ENCODE results near the gene PDS5B. TPM values are rescaled to one million over a fixed set of nuclear protein-coding genes. Genes with fewer than 3 reads are reported as not detected.

The PDS5B gene
- total RNA-seq, 2 donors from 2014 or later, result 14.7 to 16.2 TPM

- H3K9me3 ChIP-seq, result no peaks in the 10 kb centered on the region
- no peak overlapping the region for H3K4me3 ChIP-seq
- no peaks in the 10 kb centered on the region for H3K27me3 ChIP-seq
- no peak overlapping the region for H3K27ac ChIP-seq
- TF ChIP-seq CTCF (IDR thresholded peaks at IDR 0.05), result no peak
- H3K4me1 ChIP-seq, result no peaks in the 10 kb centered on the region
- DNase-seq (ENCODE audit: low spot score), result no peak
- no peaks in the 10 kb centered on the region for H3K36me3 ChIP-seq
These were observed 204.5 kb downstream of the PDS5B start for GRCh38 chr13:32790731-32791130.

- Histone ChIP-seq H3K36me3 (no peaks in the 10 kb centered on the region), H3K9me3 (no peaks in the 10 kb centered on the region), H3K4me3 (no peak overlapping the region), H3K27ac (no peak overlapping the region), H3K4me1 (no peaks in the 10 kb centered on the region), H3K27me3 (no peaks in the 10 kb centered on the region)
- no peak for TF ChIP-seq CTCF (IDR thresholded peaks at IDR 0.05)
- no peak for DNase-seq (ENCODE audit: low spot score)
These were observed 205.4 kb downstream of the PDS5B start for GRCh38 chr13:32791545-32792172.

- no peaks in the 10 kb centered on the region for H3K36me3 ChIP-seq
- H3K27me3 ChIP-seq, result no peaks in the 10 kb centered on the region
- no peaks in the 10 kb centered on the region for H3K4me1 ChIP-seq
- H3K27ac ChIP-seq, result no peak overlapping the region
- no peak for DNase-seq (ENCODE audit: low spot score)
- TF ChIP-seq CTCF (IDR thresholded peaks at IDR 0.05), result no peak
- no peaks in the 10 kb centered on the region for H3K9me3 ChIP-seq
- H3K4me3 ChIP-seq, result no peak overlapping the region
These were observed 210.5 kb downstream of the PDS5B start for GRCh38 chr13:32796754-32797153.

GRCh38 chr13:32802159-32802558 is 215.9 kb downstream of the PDS5B start:
- no peak for DNase-seq (ENCODE audit: low spot score)
- no peak overlapping the region for H3K4me3 ChIP-seq
- no peak for TF ChIP-seq CTCF (IDR thresholded peaks at IDR 0.05)
- H3K27me3 ChIP-seq, result no peaks in the 10 kb centered on the region
- H3K4me1 ChIP-seq, result no peaks in the 10 kb centered on the region
- H3K36me3 ChIP-seq, result no peaks in the 10 kb centered on the region
- H3K27ac ChIP-seq, result no peak overlapping the region
- no peaks in the 10 kb centered on the region for H3K9me3 ChIP-seq

- TF ChIP-seq CTCF (IDR thresholded peaks at IDR 0.05), result no peak
- H3K9me3 ChIP-seq, result peaks cover 0 to 8% of the 10 kb centered on the region in 2 donors
- no peak overlapping the region for H3K27ac ChIP-seq
These were observed 218.5 kb downstream of the PDS5B start for GRCh38 chr13:32804673-32805230.

More at GRCh38 chr13:32804673-32805230, 218.5 kb downstream of the PDS5B start:
- DNase-seq (ENCODE audit: low spot score), result no peak
- Histone ChIP-seq H3K36me3 (no peaks in the 10 kb centered on the region), H3K27me3 (no peaks in the 10 kb centered on the region), H3K4me1 (no peaks in the 10 kb centered on the region), H3K4me3 (no peak overlapping the region)
